Left lung (tissue), 10 donors: ENCODE results near the gene RNU5B-1. TPM values are rescaled to one million over a fixed set of nuclear protein-coding genes. Genes with fewer than 3 reads are reported as not detected.
"Not testable (repeated sequence)": the region's sequence is repeated elsewhere in the genome, so short reads cannot be mapped to it uniquely, and the experiment has no call there.

Source experiments
- ATAC-seq: fragments of 200-7000 bp; cut with Tn5 transposase; one replicate; pipeline ENCODE4 v1.9.1; 2020; ENCODE audit warnings: moderate library complexity
- DNase-seq, 4 donors: peaks; one replicate each; pipeline ENCODE4 v3.0.0-alpha.2; 2013 to 2020
- H3K27ac ChIP-seq, 2 donors: fragments of 200-600 bp; sonication (generic) in 1 of 2; one replicate each; pipeline versions ENCODE4 v1.5.0 to v1.8.0; 2020 to 2021
- H3K27me3 ChIP-seq, 2 donors: fragments of 200-600 bp; sonication (generic) in 1 of 2; one replicate each; pipeline versions ENCODE4 v1.5.0 to v1.8.0; 2020 to 2021
- H3K36me3 ChIP-seq, 2 donors: fragments of 200-600 bp; sonication (generic) in 1 of 2; one replicate each; pipeline versions ENCODE4 v1.5.0 to v1.8.0; 2020 to 2021
- H3K4me1 ChIP-seq, 2 donors: fragments of 200-600 bp; one replicate each; pipeline ENCODE4 v1.8.0; 2021
- H3K4me3 ChIP-seq, 2 donors: fragments of 200-600 bp; sonication (generic) in 1 of 2; one replicate each; pipeline versions ENCODE4 v1.5.0 to v1.8.0; 2020 to 2021; ENCODE audit warnings: mild to moderate bottlenecking in 1 of 2
- H3K9me3 ChIP-seq, 2 donors: fragments of 200-600 bp; sonication (generic) in 1 of 2; one replicate each; pipeline versions ENCODE4 v1.5.0 to v1.8.0; 2020 to 2021
- CTCF ChIP-seq, 2 donors: fragments of 200-600 bp; sonication (generic) in 1 of 2; IDR thresholded peaks; one replicate each; pipeline versions ENCODE4 v1.5.0 to v1.8.0; 2021; ENCODE audit warnings: antibody characterized with exemption in 2 of 2
- intact Hi-C, 2 donors: fragments of 100-400 bp; cut with DNase I; formaldehyde crosslinking; loops; one replicate each; pipeline versions ENCODE4 v1.11.2 to v1.14.2; 2022
- polyA plus RNA-seq, 6 donors: library from polyadenylated mRNA; unstranded; fragments of 120-200 nt; gene quantifications; one replicate each; pipeline ENCODE4 v1.2.1, GENCODE V29; 2013; ENCODE audit not compliant: insufficient read length in 6 of 6
- total RNA-seq, 2 donors: library from RNA; stranded (reverse); fragmentation: NEBNext Ultra II Directional; extraction: Animal tissue kit (Norgen Biotek cat#: 25700); gene quantifications; one replicate each; pipeline ENCODE4 v1.2.1, GENCODE V29; 2021
- donor health status: DM: no; HTN: yes; CAD: no.
- donor health status: DM: no; HTN: no; CAD: no.

RNU5B-1 gene
- total and polyA plus RNA-seq, 8 donors = 26.6 TPM; not detected in 7

- no peak overlapping the region for H3K4me3 ChIP-seq
- peaks cover 0 to 23% of the 10 kb centered on the region in 2 donors for H3K27me3 ChIP-seq
- ATAC-seq = no peak
- H3K9me3 ChIP-seq = peaks cover 0 to 14% of the 10 kb centered on the region in 2 donors
- no peaks in the 10 kb centered on the region for H3K36me3 ChIP-seq
- intact Hi-C loops = no loop called here
- H3K27ac ChIP-seq = no peak overlapping the region
- TF ChIP-seq CTCF (IDR thresholded peaks at IDR 0.05) = no peak
- no peaks in the 10 kb centered on the region for H3K4me1 ChIP-seq
- no peak for DNase-seq
Measured at GRCh38 chr15:65349338-65349737, 44.9 kb downstream of the RNU5B-1 start.

- ATAC-seq, intact Hi-C loops, H3K4me1 ChIP-seq, H3K36me3 ChIP-seq, H3K27ac ChIP-seq, DNase-seq, H3K4me3 ChIP-seq: not testable (repeated sequence)
- Histone ChIP-seq H3K9me3 (peaks cover 0 to 14% of the 10 kb centered on the region in 2 donors), H3K27me3 (peaks cover 21 to 50% of the 10 kb centered on the region in 2 donors)
Measured at GRCh38 chr15:65351972-65352371, 47.5 kb downstream of the RNU5B-1 start.

Other genes starting within 250 kb of the RNU5B-1 start
- gene RASL12, start 236.7 kb upstream of the RNU5B-1 start, total RNA-seq = 10 to 100 TPM; 23.8 to 24.3 TPM
- 100 to 1,000 TPM in 5 of 6 donors, 10 to 100 TPM in 1; 98.9 to 127 (median 111) TPM for gene RASL12, start 236.7 kb upstream of the RNU5B-1 start, polyA plus RNA-seq
- under 1 TPM in 1 of 2 donors, not detected in 1; 0.18 TPM for gene KBTBD13, start 227.9 kb upstream of the RNU5B-1 start, total RNA-seq
- gene KBTBD13, start 227.9 kb upstream of the RNU5B-1 start, polyA plus RNA-seq = 1 to 10 TPM in 2 of 6 donors, under 1 TPM in 4; 0.61 to 1.4 (median 0.79) TPM
- gene UBAP1L, start 189.5 kb upstream of the RNU5B-1 start, total RNA-seq = 1 to 10 TPM; 2.7 to 3.8 TPM
- gene UBAP1L, start 189.5 kb upstream of the RNU5B-1 start, polyA plus RNA-seq = 10 to 100 TPM in 3 of 6 donors, 1 to 10 TPM in 3; 7.6 to 12.4 (median 10.2) TPM
- 10 to 100 TPM; 15.8 to 18.8 TPM for gene PDCD7, start 170.9 kb upstream of the RNU5B-1 start, total RNA-seq
- gene PDCD7, start 170.9 kb upstream of the RNU5B-1 start, polyA plus RNA-seq = 10 to 100 TPM; 32.5 to 35.4 (median 34.7) TPM
- gene CLPX, start 119.3 kb upstream of the RNU5B-1 start, total RNA-seq = 10 to 100 TPM; 41.0 to 42.7 TPM
- gene CLPX, start 119.3 kb upstream of the RNU5B-1 start, polyA plus RNA-seq = 10 to 100 TPM; 62.4 to 80.5 (median 65.5) TPM
- 1 to 10 TPM; 1.4 to 8.5 TPM for gene CILP, start 93.2 kb upstream of the RNU5B-1 start, total RNA-seq
- gene CILP, start 93.2 kb upstream of the RNU5B-1 start, polyA plus RNA-seq = 1 to 10 TPM; 1.5 to 2.6 (median 1.6) TPM
- 1 to 10 TPM; 8.0 to 8.2 TPM for gene PARP16, start 17.8 kb upstream of the RNU5B-1 start, total RNA-seq
- gene PARP16, start 17.8 kb upstream of the RNU5B-1 start, polyA plus RNA-seq = 10 to 100 TPM; 19.5 to 22.2 (median 20.8) TPM
- gene RNU5A-1, start 8.6 kb upstream of the RNU5B-1 start, total RNA-seq = not detected
- not detected for gene RNU5A-1, start 8.6 kb upstream of the RNU5B-1 start, polyA plus RNA-seq
- under 1 TPM in 1 of 2 donors, not detected in 1; 0.20 TPM for gene IGDCC3, start 73.3 kb downstream of the RNU5B-1 start, total RNA-seq
- 10 to 100 TPM in 5 of 6 donors, 1 to 10 TPM in 1; 6.3 to 12.8 (median 12.1) TPM for gene IGDCC3, start 73.3 kb downstream of the RNU5B-1 start, polyA plus RNA-seq
- 1 to 10 TPM; 1.9 to 5.4 TPM for gene IGDCC4, start 118.3 kb downstream of the RNU5B-1 start, total RNA-seq
- gene IGDCC4, start 118.3 kb downstream of the RNU5B-1 start, polyA plus RNA-seq = 10 to 100 TPM; 32.6 to 48.4 (median 38.8) TPM
- 10 to 100 TPM; 31.7 to 35.0 TPM for gene DPP8, start 213.0 kb downstream of the RNU5B-1 start, total RNA-seq
- gene DPP8, start 213.0 kb downstream of the RNU5B-1 start, polyA plus RNA-seq = 10 to 100 TPM; 30.1 to 33.6 (median 31.7) TPM
- gene HACD3, start 225.8 kb downstream of the RNU5B-1 start, total RNA-seq = 10 to 100 TPM; 51.1 to 86.4 TPM
- 100 to 1,000 TPM; 155 to 191 (median 167) TPM for gene HACD3, start 225.8 kb downstream of the RNU5B-1 start, polyA plus RNA-seq